Kidney (tissue), 14 donors: ENCODE measurements around the gene FAM180A. TPM values are rescaled to one million over a fixed set of nuclear protein-coding genes. Genes with fewer than 3 reads are reported as not detected.

ENCODE experiments used
- DNase-seq, 5 donors: peaks; one replicate each; pipeline ENCODE4 v3.0.0-alpha.2; 2013 to 2020
- FAIRE-seq: peaks from 2 replicates; lab custom pipeline; 2012; peaks lifted over from hg19 to GRCh38; lab: Jason Lieb, UNC
- H3K27ac ChIP-seq, 2 donors: one replicate each; pipeline ENCODE4 v1.7.0; 2013; ENCODE audit warnings: low read depth in 2 of 2, low read length in 2 of 2, inconsistent platforms in 1 of 2
- H3K27me3 ChIP-seq: one replicate; pipeline ENCODE4 v1.7.1; 2013; ENCODE audit warnings: low read length, inconsistent platforms; ENCODE audit not compliant: control insufficient read depth, insufficient read depth
- H3K36me3 ChIP-seq, 3 donors: one replicate each; pipeline versions ENCODE4 v1.7.0 to v1.7.1; 2013; ENCODE audit warnings: low read length in 3 of 3, control low read depth in 1 of 3, inconsistent platforms in 1 of 3; ENCODE audit not compliant: insufficient read depth in 3 of 3, control insufficient read depth in 2 of 3
- H3K4me1 ChIP-seq, 3 donors: one replicate each; pipeline versions ENCODE4 v1.7.0 to v1.7.1; 2013; ENCODE audit warnings: low read length in 3 of 3, inconsistent platforms in 1 of 3, low read depth in 1 of 3; ENCODE audit not compliant: control insufficient read depth in 2 of 3, insufficient read depth in 2 of 3
- H3K4me3 ChIP-seq, 3 donors: one replicate each; pipeline versions ENCODE4 v1.7.0 to v1.8.1; 2013; ENCODE audit warnings: low read length in 3 of 3, control low read depth in 1 of 3, inconsistent platforms in 1 of 3
- H3K9ac ChIP-seq, 3 donors: one replicate each; pipeline versions ENCODE4 v1.7.0 to v1.7.1; 2013; ENCODE audit warnings: low read length in 3 of 3, control low read depth in 1 of 3, inconsistent platforms in 1 of 3
- H3K9me3 ChIP-seq, 3 donors: one replicate each; pipeline versions ENCODE4 v1.7.0 to v1.7.1; 2013; ENCODE audit warnings: low read length in 3 of 3, control low read depth in 1 of 3, inconsistent platforms in 1 of 3; ENCODE audit not compliant: control insufficient read depth in 2 of 3, insufficient read depth in 1 of 3
- intact Hi-C: fragments of 100-400 bp; cut with DNase I; formaldehyde crosslinking; loops from one replicate; pipeline ENCODE4 v1.11.1; 2022
- polyA plus RNA-seq: library from polyadenylated mRNA; stranded (reverse); fragments of 350-450 nt; fragmentation: Illumina TruSeq; extraction: RNeasy Lipid Tissue Mini Kit (QIAGEN cat#74804); gene quantifications from one replicate; pipeline ENCODE4 v1.2.3, GENCODE V29; 2014; ENCODE audit warnings: low read depth, low replicate concordance; ENCODE audit not compliant: insufficient read depth
- total RNA-seq: library from RNA; stranded (reverse); fragmentation: NEBNext Ultra II Directional; extraction: Animal tissue kit (Norgen Biotek cat#: 25700); gene quantifications from one replicate; pipeline ENCODE4 v1.2.1, GENCODE V29; 2021
- TF ChIP-seq, protein P1 (sequence below): IDR thresholded peaks from 3 replicates; pipeline ENCODE4 v1.5.1; 2012; ENCODE audit warnings: mild to moderate bottlenecking, moderate library complexity, borderline replicate concordance; ENCODE audit not compliant: insufficient read depth; ENCODE audit errors: extremely low read depth
- donor health status: control.
- donor health status: control.
- donor health status: control.
- donor health status: control.
- donor health status: control.
- donor health status: DM: yes; HTN: yes; CAD: no.
- donor health status: Normal renal cell carcinoma (clear cell type).

Gene FAM180A
- total and polyA plus RNA-seq, 2 donors from 2014 or later, result 1.7 to 2.2 TPM

DNA sequence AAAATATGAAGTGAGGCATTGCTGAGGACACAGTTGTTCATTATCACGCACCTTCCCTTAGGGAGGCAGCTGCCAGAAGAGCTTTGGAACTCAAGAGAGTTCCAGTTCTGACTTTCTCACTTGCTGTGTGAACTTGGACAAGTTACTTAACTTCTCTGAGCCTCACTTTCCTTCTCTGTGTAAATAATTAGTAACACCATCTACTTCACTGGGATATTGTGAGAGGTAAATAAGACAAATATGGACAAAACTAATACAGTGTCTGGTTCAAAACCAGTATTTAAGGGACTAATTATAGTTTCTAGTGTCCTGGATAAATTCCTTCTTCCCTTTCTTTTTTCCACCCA, 14.3 kb downstream of the FAM180A start:
- Histone ChIP-seq H3K4me3 (no peak overlapping the region), H3K4me1 (no peaks in the 10 kb centered on the region), H3K9me3 (no peaks in the 10 kb centered on the region), H3K36me3 (no peaks in the 10 kb centered on the region), H3K9ac (no peak overlapping the region), H3K27ac (no peak overlapping the region), H3K27me3 (no peaks in the 10 kb centered on the region)
- DNase-seq (no peak), FAIRE-seq (no peak)
- intact Hi-C loops, result no loop called here
- TF ChIP-seq, protein P1, sequence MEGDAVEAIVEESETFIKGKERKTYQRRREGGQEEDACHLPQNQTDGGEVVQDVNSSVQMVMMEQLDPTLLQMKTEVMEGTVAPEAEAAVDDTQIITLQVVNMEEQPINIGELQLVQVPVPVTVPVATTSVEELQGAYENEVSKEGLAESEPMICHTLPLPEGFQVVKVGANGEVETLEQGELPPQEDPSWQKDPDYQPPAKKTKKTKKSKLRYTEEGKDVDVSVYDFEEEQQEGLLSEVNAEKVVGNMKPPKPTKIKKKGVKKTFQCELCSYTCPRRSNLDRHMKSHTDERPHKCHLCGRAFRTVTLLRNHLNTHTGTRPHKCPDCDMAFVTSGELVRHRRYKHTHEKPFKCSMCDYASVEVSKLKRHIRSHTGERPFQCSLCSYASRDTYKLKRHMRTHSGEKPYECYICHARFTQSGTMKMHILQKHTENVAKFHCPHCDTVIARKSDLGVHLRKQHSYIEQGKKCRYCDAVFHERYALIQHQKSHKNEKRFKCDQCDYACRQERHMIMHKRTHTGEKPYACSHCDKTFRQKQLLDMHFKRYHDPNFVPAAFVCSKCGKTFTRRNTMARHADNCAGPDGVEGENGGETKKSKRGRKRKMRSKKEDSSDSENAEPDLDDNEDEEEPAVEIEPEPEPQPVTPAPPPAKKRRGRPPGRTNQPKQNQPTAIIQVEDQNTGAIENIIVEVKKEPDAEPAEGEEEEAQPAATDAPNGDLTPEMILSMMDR, result no peak

DNA sequence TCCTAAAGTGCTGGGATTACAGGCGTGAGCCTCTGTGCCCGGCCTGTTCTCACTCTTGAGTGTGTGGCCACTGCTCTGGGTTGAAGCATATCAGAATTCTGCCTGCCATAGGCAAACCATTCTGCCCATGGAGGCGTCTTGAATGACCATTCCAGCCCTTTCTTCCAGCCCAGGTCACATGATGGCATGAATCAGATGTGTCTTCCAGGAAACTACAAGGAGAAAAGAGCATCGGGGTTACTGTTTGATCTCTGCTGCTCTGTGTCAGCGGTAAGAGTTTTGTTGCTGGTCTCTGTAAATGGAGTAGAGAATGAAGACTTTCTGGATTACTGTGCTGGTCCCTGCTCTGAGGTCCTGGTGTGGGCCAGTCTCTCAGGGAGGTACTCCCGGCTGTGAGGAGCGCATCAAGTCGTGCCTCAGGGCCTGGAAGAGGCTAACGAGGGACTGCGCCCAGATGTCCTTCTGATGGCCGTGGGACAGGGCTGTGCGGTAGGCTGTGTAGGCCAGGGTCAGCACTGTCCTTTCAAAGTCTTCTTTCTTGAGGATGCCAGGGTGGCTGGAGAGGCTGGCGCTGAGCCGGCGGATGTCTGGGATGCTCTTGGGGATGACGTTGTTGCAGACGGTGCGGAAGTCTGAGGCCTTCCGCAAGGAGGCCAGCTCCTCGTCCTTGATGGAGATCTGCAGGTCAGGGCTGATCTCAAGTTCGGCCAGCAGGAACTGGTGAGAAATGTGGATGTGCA, 14.8 kb downstream of the FAM180A start:
- Histone ChIP-seq H3K4me1 (no peaks in the 10 kb centered on the region), H3K4me3 (no peak overlapping the region), H3K27me3 (no peaks in the 10 kb centered on the region), H3K9me3 (no peaks in the 10 kb centered on the region), H3K36me3 (no peaks in the 10 kb centered on the region), H3K27ac (no peak overlapping the region), H3K9ac (no peak overlapping the region)
- TF ChIP-seq, protein P1, result no peak
- no peak for DNase-seq
- intact Hi-C loops, result no loop called here
- FAIRE-seq, result no peak

DNA sequence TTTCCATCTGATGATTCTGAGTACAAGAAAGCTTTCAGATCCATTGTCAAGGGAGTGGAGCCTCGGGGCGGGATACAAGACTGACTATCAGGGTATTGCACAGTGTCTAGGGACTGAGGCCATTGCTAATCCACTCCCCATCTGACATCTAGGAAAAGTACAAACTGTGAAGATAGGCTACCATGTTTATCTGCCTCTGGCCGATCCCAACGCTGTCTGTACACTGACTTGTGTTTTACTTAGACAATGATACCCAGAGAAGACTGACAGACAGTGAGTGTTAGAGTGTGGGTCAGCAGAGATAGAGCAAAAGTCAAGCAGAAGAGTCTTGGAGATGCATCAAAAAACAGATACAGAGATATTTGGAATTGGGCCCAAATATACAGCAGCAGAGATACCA, 17.5 kb downstream of the FAM180A start:
- TF ChIP-seq, protein P1, result no peak
- H3K4me3 ChIP-seq, result no peak overlapping the region
- no peaks in the 10 kb centered on the region for H3K36me3 ChIP-seq
- FAIRE-seq (no peak), DNase-seq (no peak)
- H3K4me1 ChIP-seq, result no peaks in the 10 kb centered on the region
- intact Hi-C loops, result no loop called here
- no peaks in the 10 kb centered on the region for H3K9me3 ChIP-seq
- no peaks in the 10 kb centered on the region for H3K27me3 ChIP-seq
- no peak overlapping the region for H3K9ac ChIP-seq
- H3K27ac ChIP-seq, result no peak overlapping the region

DNA sequence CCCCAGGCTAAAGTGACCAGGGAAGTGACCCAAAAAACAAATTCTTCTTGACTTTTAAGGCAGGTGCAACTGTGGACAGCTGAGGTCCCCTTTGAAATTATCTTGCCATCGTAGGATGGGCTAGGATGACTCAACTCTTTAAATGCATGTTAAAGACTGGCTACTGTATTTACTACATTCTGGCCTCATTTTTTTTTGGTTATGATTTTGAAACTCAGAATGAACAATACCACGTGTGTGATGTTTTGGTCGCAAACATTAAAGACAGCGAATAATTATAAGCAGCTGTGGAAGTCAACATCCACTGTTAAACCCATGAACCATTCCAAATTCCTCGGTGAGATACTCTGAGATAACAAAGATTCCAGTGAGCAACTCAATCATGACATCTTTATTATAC, 19.4 kb downstream of the FAM180A start:
- Histone ChIP-seq H3K9ac (no peak overlapping the region), H3K4me3 (no peak overlapping the region), H3K36me3 (no peaks in the 10 kb centered on the region), H3K9me3 (no peaks in the 10 kb centered on the region), H3K27me3 (no peaks in the 10 kb centered on the region), H3K4me1 (no peaks in the 10 kb centered on the region), H3K27ac (no peak overlapping the region)
- FAIRE-seq (no peak), DNase-seq (no peak)
- TF ChIP-seq, protein P1, result no peak
- intact Hi-C loops, result no loop called here
